ENCODE results near the gene PLXDC2.

PLXDC2 gene

DNA sequence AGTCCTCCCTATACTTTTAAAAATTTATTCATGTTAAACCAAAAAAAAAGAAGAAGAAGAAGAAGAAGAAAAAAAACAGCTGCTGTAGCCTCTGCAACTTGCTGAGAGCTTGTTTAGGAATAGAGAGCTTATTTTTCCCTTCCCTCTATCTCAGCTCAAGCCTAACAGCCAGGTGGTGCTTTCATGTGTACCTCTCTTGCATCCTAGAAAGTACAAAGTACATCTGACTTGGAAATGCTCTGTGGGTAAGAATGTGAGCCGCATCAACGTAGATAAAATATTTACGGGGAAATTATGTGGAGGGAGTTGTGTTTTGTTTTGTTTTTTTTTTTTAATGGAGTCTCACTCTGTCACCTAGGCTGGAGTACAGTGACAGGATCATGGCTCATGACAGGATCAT lies 99.6 kb downstream of the PLXDC2 start:
- no peak for DNase-seq

DNA sequence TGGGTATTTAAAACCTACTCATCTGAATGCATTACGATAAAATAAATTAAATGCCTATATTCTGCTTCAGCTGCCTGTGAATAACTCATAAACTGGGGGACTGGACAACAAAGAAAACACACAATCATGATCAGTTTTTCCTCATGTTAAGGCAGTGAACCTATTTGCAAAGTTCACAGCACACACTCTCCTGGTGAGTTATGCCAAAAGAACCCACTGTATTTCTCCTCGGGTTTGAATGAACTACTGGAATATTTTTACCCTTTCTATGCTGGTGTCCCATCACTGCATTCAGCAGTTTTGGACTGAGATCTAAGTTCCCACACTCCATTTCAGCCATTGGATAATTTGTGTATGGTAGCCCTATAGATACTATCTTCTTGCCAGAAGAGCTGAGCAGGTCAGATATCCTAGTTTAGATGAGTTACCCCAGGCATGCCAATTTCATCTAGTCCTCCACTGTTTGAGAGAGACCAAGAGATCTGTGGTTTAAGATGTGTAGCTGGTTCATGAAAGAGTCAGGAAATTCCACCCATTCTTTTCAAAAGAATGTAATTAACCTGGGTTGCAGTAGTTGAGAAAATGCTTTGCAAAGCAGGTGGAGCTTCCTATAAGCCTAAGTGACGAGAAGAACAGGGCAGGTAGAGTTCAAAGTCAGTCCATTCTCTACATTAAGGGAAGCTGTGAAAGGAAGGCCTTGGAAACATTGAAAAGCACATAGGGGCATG lies 101.7 kb downstream of the PLXDC2 start:
- DNase-seq = no peak

- no peak for DNase-seq
Measured at GRCh38 chr10:19918794-19919193, 102.6 kb downstream of the PLXDC2 start.

DNA sequence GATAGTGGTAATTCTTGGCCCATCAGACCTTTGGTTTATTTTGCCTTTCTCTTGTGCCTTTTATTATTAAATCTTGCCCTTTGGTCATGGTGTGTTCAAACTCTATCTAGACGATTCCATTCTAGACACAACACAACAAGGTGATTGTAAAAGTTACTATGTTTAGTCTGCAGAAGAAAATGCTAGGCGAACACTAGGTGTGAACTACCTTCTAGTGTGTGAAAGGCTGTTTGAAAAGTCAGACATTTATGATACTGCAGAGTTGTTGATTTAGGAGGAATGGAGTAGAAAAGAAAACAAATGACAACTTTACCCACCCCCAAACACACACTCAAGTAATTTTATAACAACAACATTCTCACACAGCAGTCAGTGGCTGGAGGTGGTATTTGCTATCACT lies 103.4 kb downstream of the PLXDC2 start:
- no peak for DNase-seq

DNA sequence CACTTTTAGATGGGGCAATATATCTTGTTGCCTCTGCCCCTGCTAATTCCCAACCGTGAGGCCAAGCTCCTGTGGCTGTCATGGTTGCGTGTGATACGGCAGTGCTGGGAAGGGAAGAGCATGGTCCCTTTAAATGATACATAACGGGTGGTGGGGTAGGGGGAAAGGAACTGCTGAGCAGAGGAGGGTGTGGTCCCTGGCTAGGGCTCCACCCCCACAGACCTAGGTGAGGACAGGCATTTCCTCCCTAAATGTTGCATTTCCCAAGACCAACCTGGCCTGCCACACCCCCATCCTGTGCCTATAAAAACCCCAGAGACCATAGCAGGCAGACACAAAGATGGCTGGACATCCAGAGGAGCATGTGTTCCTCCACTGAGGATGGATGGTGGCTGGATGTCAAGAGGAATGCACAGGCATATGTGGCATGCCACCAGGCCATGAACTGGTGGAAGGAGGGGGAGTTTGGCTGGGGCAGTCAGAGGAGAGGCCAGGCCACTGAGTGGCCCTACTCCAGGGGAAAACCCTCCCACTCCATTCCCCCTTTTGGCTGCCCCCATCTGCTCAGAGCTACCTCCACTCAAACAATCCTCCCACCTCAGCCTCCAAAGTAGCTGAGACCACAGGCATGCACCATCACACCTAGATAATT lies 104.0 kb downstream of the PLXDC2 start:
- no peak for DNase-seq

GRCh38 chr10:19921300-19922140 lies 105.3 kb downstream of the PLXDC2 start:
- DNase-seq = no peak

DNA sequence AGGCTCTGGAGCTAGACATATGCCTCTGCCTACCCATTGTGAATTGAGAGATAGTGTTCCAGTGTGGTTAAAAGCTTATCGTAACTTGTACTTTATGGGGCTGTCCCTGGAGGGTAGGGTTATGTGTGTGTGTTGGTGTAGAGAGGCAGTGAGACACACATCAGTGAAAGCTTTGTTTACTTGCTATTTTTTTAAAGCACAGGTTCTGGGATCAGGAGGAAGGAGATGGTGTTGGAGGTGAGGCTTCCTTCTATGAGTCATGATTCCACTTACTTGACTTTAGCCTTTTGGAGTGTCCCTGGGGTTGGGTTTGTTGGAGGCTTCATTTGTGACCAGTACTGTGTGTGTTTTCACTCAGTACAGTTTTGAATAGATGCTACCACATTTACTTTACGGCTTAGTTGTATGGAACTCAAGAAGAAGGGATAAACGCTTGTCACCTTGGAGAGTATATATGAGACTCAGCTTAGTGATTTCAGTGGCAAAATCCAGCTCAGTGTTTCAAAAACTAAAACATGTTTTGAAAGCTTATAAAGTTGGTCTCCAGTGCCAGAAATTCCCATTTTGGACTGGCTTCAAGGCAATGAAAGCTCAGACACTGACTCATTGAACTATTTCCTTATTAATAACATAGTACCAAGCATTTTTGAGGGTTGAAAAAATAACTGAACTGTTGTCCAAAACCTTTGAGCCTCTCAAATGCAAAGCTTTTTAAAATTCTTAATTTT lies 106.2 kb downstream of the PLXDC2 start:
- no peak for DNase-seq

- DNase-seq = no peak
Measured at GRCh38 chr10:19925064-19925463, 108.8 kb downstream of the PLXDC2 start.

- DNase-seq = no peak
Measured at GRCh38 chr10:19928936-19929335, 112.7 kb downstream of the PLXDC2 start.

GRCh38 chr10:19929506-19930140 lies 113.4 kb downstream of the PLXDC2 start:
- no peak for DNase-seq

DNA sequence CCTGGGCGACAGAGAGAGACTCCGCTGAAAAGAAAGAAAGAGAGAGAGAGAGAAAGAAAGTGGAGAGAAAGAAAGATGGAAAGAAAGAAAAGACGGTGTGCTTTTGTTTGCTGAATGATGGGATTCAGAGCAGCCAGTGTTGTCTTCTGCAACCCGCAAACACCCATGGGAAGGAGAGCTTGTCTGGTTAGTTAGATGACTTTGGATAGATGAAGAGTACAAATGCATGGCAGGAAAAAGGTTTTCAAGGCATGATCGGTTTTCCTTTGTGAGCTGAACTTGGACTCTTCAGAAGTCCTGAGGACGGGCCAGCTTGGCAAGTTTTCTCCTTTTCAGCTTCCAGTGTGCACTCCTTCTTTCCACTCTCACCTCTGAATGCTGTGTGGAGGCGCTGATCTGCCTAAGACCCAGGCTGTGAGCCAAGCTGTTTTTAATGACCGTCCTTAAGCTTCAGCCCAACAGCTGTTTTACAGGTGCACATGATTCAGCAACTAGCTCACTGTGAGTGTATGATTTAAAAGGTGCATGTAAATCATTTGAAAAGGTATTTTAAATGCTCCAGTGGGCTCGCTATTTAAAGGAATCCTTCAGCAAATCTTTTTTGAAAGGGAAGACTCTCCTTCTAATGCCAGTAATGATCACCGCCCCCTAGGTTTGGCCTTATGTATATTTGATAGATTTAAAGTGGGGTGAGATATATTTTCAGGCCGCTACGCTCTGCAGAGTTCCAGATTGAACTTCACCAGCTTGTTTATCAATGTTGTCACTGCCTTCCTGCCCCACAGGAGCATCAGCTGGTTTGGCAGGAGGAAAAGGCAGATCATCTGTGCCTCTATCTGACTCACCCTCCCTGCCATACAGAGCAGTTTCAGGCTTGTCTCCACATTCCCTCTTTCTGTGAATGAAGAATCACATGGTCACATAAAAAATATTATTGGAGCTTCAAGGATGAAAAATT lies 115.0 kb downstream of the PLXDC2 start:
- DNase-seq = no peak

DNA sequence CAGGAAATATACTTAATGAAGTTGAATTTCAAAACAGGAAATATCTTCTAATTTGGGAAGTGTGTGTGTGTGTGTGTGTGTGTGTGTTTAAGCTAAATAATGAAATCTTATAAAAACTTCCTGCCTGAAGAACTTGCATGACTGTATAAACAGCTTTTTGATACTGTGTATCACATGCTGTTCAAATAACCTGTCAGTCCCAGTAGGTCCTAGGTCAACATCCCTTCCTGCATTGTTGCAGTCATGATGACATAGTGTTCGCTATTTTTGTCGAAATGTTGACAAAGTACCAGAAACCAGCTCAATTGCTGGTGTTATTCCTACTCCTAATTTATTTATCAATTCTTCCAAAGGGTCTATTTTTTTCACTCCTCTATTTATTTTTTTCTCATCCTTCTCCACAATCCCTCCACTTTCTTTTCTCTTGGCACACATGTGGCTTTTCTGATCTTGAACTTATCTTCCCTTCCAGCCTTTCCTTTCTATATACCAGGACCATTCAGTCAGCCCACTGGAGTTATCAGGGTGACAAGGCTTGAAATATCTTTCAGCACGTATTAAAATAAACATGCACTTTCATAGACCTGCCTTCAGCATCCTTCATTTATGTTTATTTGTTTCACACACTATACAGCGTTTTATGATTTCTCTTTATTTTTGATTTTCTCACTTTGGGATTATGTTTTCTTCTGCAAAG lies 115.8 kb downstream of the PLXDC2 start:
- DNase-seq = no peak

DNA sequence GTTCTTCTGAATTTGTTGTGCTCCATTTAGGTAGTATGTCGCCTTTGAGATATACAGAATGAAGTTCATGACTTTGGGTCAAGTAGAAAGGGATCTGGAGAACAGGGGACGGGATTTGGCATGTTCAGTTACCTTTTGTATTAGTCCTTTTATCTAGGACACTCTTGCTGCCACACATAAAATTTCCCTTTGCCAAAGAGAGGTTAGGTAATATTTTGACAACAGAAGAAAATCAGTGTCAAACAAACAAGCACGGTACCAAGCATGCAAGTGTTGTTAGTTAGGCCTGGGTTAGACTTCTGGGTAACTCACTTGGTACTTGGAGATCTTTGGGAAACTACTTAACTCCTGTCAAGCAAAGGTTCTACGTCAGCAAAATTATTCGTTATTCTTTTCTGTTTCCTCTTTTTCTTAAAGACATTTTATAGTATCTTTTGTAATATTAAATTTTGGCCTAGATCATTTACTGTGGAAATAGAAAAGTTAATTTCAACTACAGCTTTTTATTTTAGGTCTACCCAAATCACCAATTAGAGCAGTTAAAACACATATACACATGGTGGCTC lies 116.7 kb downstream of the PLXDC2 start:
- no peak for DNase-seq

DNA sequence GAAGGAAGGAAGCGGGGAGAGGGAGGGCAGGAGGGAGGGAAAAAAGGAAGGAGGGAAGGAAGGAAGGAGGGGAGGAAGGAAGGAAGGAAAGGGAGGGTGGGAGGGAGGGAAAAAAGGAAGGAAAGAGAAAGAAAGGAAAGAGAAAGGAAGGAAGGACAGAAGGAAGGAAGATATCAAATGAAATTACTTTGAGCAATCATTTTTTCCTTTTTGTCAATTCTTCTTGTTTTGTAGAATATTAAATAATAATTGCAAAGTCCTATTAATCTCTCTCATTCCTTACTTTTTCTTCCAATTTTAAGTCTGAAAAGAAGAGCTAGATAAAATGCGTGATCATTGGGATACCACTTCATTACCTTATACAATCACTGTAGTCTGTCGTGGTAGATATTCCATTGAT lies 117.5 kb downstream of the PLXDC2 start:
- no peak for DNase-seq

- DNase-seq = no peak
Measured at GRCh38 chr10:19935176-19935575, 118.9 kb downstream of the PLXDC2 start.

DNA sequence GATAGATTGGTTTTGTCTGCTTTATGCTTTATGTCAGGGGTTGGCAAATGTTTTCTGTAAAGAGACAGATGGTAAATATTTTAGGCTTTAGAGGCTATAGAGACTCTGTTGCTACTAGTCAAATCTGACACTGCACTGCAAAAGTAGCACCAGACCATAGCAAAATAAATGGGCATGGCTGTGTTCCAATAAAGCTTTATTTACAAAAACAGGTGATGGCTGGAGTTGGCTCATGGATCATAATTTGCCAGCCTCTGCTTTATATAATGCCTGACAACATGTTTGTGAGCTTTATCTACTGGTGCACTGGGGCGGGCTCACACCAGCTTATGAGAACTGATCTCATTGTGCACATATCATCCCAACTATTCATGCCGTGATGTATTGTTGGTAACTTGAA lies 120.1 kb downstream of the PLXDC2 start:
- no peak for DNase-seq

DNA sequence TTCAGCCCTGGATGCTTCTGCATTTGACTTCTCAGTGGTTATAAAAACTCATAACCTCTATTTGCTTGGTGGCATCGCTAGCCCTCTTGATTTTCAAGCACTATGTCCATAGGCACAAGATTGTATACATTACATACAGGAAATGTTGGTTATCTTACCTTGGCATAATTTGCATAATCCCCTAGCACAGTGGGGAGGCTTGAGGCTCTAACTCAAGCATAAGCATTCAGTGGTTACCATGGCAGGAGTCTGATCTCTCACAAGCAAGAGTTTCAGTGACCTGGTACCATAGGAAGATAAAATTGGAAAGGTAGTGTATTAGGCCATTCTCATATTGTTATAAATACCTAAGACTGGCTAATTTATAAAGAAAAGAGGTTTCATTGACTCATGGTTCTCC lies 121.8 kb downstream of the PLXDC2 start:
- DNase-seq = no peak

- DNase-seq = no peak
Measured at GRCh38 chr10:19941206-19941880, 125.1 kb downstream of the PLXDC2 start.

GRCh38 chr10:19944911-19945663 lies 128.9 kb downstream of the PLXDC2 start:
- DNase-seq = no peak

All from stimulated activated CD4-positive, alpha-beta T cell treated with anti-CD3 and anti-CD28 coated beads, Interleukin-4, amount 100 ng/mL, for 1 hour (primary cell).